Mononuclear cell (primary cell): ENCODE data around the gene CD36. TPM values are rescaled to one million over a fixed set of nuclear protein-coding genes. Genes with fewer than 3 reads are reported as not detected.
"Not testable (repeated sequence)": the region's sequence is repeated elsewhere in the genome, so short reads cannot be mapped to it uniquely, and the experiment has no call there.

Experiments used
- H3K27me3 ChIP-seq: 2 replicates; pipeline ENCODE4 v1.6.0; 2011; ENCODE audit warnings: low read length, control low read depth; ENCODE audit not compliant: insufficient read depth
- H3K4me1 ChIP-seq: 2 replicates; pipeline ENCODE4 v1.5.1; 2011; ENCODE audit warnings: mild to moderate bottlenecking, low read length, control low read depth; ENCODE audit not compliant: insufficient read depth
- H3K4me3 ChIP-seq: 2 replicates; pipeline ENCODE4 v1.5.1; 2011; ENCODE audit warnings: mild to moderate bottlenecking, low read length, moderate library complexity
- H3K9me3 ChIP-seq: 2 replicates; pipeline ENCODE4 v1.5.1; 2011; ENCODE audit warnings: low read depth, mild to moderate bottlenecking, control low read depth, low read length
- total RNA-seq: library from RNA; depleted of rRNA; stranded (reverse); fragments of >200 nt; gene quantifications from one replicate; pipeline ENCODE4 v1.2.3, GENCODE V29; 2012

Gene CD36
- total RNA-seq, 1 donor, result 364 TPM

DNA sequence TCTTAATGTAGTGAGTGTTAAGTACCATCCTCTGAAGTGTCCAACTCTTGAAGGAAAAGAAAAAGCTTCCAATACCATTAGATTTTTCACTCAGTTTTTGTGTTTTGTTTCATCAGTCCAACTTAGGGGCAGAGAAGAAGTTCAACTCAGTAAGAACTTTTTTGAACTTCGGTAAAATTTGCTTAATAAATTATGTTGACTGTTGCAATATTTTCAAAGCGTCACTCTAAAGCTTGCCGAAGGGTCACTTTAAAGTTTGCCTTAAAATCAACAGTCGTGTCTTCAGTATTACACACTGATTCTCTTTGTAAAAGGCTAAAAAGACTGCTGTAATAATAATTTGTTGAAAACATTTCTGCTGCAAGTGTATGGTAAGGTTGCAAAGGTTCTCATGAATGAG is 17.6 kb downstream of the CD36 start:
- Histone ChIP-seq H3K9me3 (no peaks in the 10 kb centered on the region), H3K4me1 (peaks cover 9% of the 10 kb centered on the region), H3K27me3 (no peaks in the 10 kb centered on the region), H3K4me3 (no peak overlapping the region)

DNA sequence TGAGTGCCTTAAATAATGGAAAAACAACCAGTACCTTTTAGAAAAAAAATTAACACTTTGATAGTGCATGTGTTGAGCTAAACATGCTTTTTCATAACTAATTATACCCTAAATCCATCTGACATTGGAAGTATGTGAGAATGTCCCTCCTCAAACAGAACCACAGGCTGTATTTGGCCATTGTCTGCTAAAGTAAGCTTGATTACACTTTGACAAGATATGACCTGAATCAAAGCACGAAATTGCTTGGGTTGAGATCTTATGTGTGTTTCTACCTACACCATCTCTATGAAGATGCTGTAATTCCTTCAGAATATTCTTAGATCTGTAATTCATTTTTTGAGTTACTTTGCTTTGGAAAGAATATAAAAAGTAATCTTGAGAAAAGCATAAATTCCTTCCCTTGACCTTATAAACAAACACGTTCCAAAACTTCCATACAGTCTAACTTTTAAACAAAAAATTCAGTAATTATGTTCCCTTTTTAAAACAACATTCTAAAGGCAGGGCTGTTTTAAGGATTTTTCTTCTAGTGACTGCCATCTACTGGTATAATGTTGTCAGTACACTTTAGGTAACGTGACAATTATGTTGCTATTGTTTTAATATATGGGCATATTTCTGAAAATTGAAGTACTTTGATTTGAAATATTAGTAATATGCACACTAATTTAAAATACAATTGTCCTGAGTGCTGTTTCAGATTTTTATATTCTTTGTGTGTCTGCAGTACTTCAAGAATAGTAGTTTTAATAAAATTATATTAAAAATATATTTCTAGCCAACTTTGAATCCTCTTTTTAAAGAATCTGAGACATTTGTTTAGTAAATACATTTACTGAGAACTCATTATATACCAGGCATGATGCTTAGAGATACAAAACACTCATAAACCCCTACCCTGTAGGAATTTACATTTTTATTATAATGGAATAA is 20.9 kb downstream of the CD36 start:
- Histone ChIP-seq H3K4me1 (peaks cover 9% of the 10 kb centered on the region), H3K4me3 (no peak overlapping the region), H3K9me3 (no peaks in the 10 kb centered on the region), H3K27me3 (no peaks in the 10 kb centered on the region)

DNA sequence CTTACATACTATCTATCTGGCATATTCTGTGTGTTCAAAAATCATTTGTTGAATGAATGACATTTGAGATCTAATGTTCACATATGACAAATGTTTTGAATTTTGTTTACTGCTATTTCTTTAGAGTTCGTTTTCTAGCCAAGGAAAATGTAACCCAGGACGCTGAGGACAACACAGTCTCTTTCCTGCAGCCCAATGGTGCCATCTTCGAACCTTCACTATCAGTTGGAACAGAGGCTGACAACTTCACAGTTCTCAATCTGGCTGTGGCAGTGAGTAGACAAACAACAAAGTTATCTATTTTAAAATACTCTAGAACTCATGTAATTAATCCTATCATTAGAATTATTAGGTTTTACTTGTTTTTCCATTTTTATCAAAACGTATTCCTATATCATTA is 22.5 kb downstream of the CD36 start:
- no peaks in the 10 kb centered on the region for H3K9me3 ChIP-seq

DNA sequence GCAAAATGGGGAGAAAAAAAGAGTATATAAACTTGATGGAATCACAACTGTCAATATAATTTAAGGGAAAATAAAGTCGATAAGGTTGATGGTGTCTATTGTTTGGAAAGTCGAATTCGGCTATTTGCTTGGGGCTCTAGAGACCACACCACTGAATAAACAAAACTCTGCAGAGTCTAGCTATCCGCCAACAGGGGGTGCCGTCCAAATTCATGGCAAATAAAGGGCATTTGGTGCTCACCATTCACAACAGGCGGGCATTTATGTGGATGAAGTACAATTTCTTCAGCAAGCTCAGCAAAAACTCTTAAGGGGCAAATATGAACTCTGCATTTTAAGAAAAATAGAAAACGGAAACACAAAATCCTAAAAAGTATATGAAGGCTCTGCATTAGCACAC is 23.3 kb downstream of the CD36 start:
- Histone ChIP-seq H3K4me3 (no peak overlapping the region), H3K9me3 (no peaks in the 10 kb centered on the region), H3K4me1 (peaks cover 9% of the 10 kb centered on the region), H3K27me3 (no peaks in the 10 kb centered on the region)

More for the DNA sequence above, 22.5 kb downstream of the CD36 start:
- Histone ChIP-seq H3K27me3 (no peaks in the 10 kb centered on the region), H3K4me1 (peaks cover 9% of the 10 kb centered on the region), H3K4me3 (no peak overlapping the region)

DNA sequence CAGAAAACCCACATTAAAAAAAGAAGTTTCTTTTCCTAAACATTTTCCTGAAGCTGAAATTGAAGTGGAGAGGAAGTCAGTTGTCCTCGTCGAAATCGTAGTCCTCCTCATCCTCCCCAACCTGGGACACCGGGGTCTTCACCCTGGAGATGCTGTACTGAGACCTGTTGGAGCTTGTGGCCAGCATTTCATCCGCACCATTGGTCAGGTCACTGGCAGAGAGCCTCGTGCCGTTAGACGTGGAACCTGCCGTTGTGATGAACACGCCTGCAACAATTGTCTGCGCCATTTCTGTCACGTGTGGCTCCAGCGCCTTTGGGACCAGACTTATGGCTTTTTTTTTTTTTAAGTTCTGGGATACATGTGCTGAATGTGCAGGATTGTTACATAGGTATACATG is 23.8 kb downstream of the CD36 start:
- no peak overlapping the region for H3K4me3 ChIP-seq
- H3K9me3 ChIP-seq, result no peaks in the 10 kb centered on the region
- H3K4me1 ChIP-seq, result peaks cover 9% of the 10 kb centered on the region
- no peaks in the 10 kb centered on the region for H3K27me3 ChIP-seq

DNA sequence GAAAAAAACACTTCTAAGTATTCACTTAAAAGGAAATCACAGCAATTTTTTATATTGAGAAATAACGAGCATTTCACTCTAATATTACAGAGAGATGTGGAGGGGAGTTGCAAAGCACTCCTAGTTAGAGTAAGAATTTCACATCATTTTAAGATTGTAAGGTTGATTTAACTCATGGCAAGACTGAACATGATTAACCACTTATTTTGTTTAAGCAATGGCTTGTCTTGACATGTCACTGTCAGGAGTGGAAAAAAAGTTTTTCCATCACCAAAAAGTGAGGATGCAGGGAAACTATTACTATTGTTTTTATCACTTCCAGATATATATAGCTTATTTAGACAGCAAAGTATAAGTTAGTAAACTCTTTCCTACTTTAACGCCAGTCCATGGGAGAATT is 27.1 kb downstream of the CD36 start:
- H3K4me1 ChIP-seq, result no peaks in the 10 kb centered on the region
- no peak overlapping the region for H3K4me3 ChIP-seq
- H3K9me3 ChIP-seq, result no peaks in the 10 kb centered on the region
- no peaks in the 10 kb centered on the region for H3K27me3 ChIP-seq

DNA sequence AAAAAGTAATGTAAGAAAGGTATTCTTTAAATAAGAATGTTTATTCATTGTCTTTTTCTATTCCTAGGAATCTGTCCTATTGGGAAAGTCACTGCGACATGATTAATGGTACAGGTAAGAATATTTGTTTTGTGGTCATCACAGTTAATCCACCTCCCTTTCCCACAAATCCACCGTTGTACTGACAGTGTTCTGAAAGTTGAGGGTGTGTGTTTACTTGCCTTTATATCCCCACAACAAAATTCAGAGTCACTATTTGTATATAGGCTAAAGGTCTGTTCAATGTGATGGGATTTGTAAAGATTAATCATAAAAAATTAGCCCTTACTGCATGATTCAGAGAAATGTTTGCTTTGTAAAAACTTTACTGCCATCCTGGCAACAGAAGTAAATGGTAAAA is 27.9 kb downstream of the CD36 start:
- H3K9me3 ChIP-seq, result no peaks in the 10 kb centered on the region
- H3K4me3 ChIP-seq, result no peak overlapping the region
- no peaks in the 10 kb centered on the region for H3K4me1 ChIP-seq
- H3K27me3 ChIP-seq, result no peaks in the 10 kb centered on the region

DNA sequence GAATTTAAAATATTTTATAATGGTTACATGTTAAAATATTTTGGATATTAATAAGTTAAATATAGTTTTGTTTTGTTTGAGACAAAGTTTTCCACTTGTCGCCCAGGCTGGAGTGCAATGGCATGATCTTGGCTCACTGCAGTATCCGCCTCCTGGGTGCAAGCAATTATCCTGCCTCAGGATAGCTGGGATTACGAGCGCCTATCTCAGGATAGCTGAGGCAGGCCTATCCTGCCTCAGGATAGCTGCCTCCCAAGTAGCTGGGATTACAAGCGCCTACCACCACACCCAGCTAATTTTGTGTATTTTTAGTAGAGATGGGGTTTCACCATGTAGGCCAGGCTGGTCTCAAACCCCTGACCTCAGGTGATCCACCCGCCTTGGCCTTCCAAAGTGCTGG is 30.9 kb downstream of the CD36 start:
- not testable (repeated sequence) for H3K4me1 ChIP-seq, H3K4me3 ChIP-seq, H3K9me3 ChIP-seq, H3K27me3 ChIP-seq

DNA sequence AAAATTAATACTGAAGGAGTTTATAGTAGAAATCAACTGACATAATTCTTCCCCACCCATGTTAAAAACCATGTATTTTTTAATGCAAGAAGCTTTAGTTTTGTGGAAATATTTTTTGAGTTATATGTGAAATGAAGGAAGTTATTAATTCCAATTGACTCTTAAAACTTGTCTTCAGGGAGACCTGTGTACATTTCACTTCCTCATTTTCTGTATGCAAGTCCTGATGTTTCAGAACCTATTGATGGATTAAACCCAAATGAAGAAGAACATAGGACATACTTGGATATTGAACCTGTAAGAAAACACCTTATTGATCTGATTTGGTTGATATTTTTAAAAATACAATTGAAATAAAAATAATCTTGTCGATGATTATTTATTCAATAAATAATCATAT is 33.3 kb downstream of the CD36 start:
- no peaks in the 10 kb centered on the region for H3K27me3 ChIP-seq
- no peak overlapping the region for H3K4me3 ChIP-seq
- H3K9me3 ChIP-seq, result no peaks in the 10 kb centered on the region
- H3K4me1 ChIP-seq, result no peaks in the 10 kb centered on the region

DNA sequence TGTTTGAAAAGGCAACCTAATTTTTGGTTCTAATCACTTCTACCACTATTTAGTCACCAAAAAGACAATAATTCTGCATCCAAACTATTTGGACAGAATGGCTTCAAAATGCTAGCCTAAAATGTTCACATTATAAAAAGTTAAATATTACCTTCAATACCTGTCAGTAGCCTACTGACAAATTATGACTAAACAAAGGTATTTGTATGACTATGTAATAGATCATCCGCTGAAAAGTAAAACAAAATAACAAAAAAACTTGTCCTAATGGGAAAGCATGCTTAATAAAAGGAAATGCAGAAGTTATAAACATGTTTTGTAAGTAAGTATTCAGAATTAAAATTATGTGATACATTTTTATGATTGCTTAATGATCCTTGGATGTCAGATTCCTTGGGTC is 36.6 kb downstream of the CD36 start:
- peaks cover 1% of the 10 kb centered on the region for H3K4me1 ChIP-seq
- H3K9me3 ChIP-seq, result no peaks in the 10 kb centered on the region
- H3K27me3 ChIP-seq, result no peaks in the 10 kb centered on the region
- H3K4me3 ChIP-seq, result no peak overlapping the region

DNA sequence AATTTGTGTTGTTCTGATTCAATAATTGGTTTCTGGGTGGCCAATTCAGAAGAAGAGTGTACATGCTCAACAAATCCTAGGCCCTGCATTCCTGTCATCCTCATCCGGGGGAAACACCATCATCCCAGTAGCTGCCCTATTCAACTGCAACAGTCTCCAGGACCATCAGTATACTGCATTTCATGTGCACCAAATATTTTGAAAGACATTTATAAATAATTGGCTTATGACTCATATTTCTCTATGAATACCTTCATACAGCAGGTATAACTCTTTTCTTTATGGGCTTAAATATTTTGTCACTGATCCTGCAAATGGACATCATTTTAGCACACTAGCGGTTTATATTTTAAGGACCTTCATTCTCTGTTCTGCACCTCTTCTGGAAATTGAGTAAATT is 38.0 kb downstream of the CD36 start:
- no peak overlapping the region for H3K4me3 ChIP-seq
- no peaks in the 10 kb centered on the region for H3K9me3 ChIP-seq
- peaks cover 10% of the 10 kb centered on the region for H3K4me1 ChIP-seq
- no peaks in the 10 kb centered on the region for H3K27me3 ChIP-seq

DNA sequence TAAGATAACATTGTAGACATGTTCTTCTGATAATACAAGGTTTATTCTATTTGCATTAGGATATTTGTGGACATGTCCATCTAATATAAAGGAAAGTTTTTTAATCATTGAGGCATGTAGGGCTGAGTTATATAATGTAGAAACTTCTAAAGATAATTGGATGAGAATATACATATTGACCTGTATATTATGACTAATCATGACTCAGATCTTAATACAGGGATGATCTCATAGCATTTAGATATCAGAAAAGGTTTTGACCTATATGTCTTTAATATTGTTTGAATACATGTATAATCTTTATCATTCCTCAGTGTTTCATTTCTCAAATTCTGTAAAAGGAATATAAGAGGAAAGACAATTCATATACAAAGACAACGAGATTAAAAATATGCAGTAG is 39.2 kb downstream of the CD36 start:
- Histone ChIP-seq H3K9me3 (no peaks in the 10 kb centered on the region), H3K4me1 (peaks cover 10% of the 10 kb centered on the region), H3K27me3 (no peaks in the 10 kb centered on the region), H3K4me3 (no peak overlapping the region)

DNA sequence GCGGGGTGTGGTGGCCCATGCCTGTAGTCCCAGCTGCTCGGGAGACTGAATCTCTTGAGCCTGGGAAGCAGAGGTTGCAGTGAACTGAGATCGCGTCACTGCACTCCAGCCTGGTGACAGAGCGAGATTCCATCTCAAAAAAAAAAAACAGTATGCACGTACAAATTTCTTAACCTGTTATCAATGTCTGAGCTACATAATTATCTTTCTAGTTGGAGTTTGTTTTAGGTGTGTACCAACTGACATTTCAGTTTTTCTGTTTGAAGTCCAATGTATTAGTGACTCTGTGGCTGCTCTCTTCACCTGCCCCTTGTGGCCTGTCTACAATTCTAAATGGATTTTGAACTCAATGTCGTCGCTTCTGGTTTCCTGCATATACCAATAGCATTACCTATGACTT is 40.3 kb downstream of the CD36 start:
- H3K27me3 ChIP-seq, result no peaks in the 10 kb centered on the region
- no peak overlapping the region for H3K4me3 ChIP-seq

DNA sequence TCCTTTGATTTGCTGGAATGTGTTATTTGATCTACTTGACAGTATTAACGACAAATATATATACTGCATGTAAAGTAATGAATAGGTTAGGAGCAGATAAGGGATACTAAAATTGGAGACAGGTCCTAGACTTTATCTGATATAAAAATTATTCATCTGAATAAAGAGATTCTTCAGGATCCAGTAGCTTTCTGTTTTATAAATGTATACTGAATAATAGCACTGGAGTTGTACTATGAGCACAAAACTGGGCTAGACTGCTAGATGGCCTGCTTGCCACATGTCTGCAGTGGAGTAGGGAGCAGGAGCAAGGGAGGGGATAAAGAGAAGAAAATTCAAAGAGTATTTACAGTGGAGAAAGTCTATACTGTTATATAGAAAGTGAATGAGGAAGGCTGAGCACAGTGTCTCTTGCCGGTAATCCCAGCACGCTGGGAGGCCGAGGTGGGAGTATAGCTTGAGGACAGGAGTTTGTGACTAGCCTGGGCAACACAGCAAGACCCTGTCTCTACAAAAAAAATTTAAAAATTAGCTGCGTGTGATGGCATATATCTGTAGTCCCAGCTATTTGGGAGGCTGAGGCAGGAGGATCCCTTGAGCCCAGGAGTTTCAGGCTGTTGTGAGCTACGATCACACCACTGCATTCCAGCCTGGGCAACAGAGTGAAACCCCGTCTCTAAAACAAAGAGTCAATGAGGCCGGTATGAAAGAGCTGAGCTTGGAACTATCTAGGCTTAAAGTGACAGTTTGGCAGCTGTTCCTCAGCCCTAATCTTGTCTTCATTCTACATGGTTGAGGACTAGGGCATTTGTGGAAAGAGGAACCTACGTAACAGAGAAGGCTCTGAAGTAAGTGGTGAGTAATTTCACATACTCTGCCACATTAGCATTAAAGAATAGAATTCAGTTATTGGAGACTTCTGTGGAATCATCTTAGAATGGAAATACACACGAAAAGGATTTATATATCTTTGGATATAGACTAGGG is 41.8 kb downstream of the CD36 start:
- Histone ChIP-seq H3K27me3 (no peaks in the 10 kb centered on the region), H3K4me1 (peaks cover 10% of the 10 kb centered on the region), H3K4me3 (no peak overlapping the region), H3K9me3 (no peaks in the 10 kb centered on the region)

More for the DNA sequence above, 40.3 kb downstream of the CD36 start:
- peaks cover 10% of the 10 kb centered on the region for H3K4me1 ChIP-seq
- no peaks in the 10 kb centered on the region for H3K9me3 ChIP-seq

DNA sequence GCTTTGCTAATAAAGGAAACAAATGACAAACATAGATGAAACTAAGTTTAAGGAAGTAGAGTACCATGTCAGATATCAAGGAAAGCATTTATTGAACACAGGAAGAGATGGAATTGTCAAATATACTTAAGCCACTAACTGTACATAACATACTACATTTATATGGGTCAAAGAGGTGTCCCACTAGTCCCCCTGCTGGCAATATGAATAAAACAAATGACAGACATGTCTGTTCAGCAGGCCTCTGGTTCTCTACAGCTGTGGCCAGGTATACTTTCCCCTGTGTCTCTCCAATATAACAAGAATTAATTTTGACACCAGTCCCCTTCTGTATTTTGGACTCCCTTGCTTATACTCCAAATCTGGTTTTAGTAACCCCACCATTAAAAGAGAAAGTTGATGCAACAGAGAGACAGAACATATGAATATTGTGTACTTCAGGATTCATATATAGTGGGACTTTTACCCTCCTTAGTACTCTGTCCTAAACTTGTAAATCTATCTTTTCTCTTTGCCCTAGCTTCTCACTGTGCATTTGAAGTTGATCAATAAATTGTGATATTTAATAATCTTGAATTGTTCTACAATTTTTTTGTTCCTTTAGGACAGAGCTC is 42.9 kb downstream of the CD36 start:
- Histone ChIP-seq H3K27me3 (no peaks in the 10 kb centered on the region), H3K9me3 (no peaks in the 10 kb centered on the region), H3K4me3 (no peak overlapping the region), H3K4me1 (peaks cover 10% of the 10 kb centered on the region)
